DMS114 treated with DMSO at 0.1 percent for 48 hours (cell line): Measurements from ENCODE around the gene LGALS9B.
"Not testable (repeated sequence)": the region's sequence is repeated elsewhere in the genome, so short reads cannot be mapped to it uniquely, and the experiment has no call there.

Source experiments
- DNase-seq: peaks from one replicate; lab custom pipeline; 2025; ENCODE audit not compliant: unreplicated experiment; lab: John Stamatoyannopoulos, UW

LGALS9B gene

GRCh38 chr17:20417492-20418080 lies 49.8 kb downstream of the LGALS9B start:
- DNase-seq, result not testable (repeated sequence)

GRCh38 chr17:20416381-20416911 lies 50.9 kb downstream of the LGALS9B start:
- DNase-seq, result not testable (repeated sequence)

GRCh38 chr17:20415479-20415878 lies 51.9 kb downstream of the LGALS9B start:
- not testable (repeated sequence) for DNase-seq

- DNase-seq, result not testable (repeated sequence)
These were observed 65.9 kb downstream of the LGALS9B start for GRCh38 chr17:20401306-20402022.

GRCh38 chr17:20400559-20401305 lies 66.6 kb downstream of the LGALS9B start:
- not testable (repeated sequence) for DNase-seq
